Spinal cord (tissue), 10 donors: ENCODE results near the gene C11orf21. TPM values are rescaled to one million over a fixed set of nuclear protein-coding genes. Genes with fewer than 3 reads are reported as not detected.

ENCODE experiments used
- DNase-seq, 6 donors: peaks; one replicate each; pipeline versions ENCODE4 v3.0.0 to v3.0.0-alpha.2; 2013 to 2015; ENCODE audit warnings: low spot score in 6 of 6, low read depth in 4 of 6
- H3K27ac ChIP-seq: one replicate; pipeline ENCODE4 v1.5.1; 2013; ENCODE audit warnings: low read depth, low read length, control low read depth
- H3K27me3 ChIP-seq: one replicate; pipeline ENCODE4 v1.6.1; 2013; ENCODE audit warnings: low read length; ENCODE audit not compliant: control insufficient read depth, insufficient read depth
- H3K36me3 ChIP-seq: one replicate; pipeline ENCODE4 v1.6.1; 2013; ENCODE audit warnings: low read length; ENCODE audit not compliant: control insufficient read depth, insufficient read depth
- H3K4me1 ChIP-seq: one replicate; pipeline ENCODE4 v1.6.1; 2013; ENCODE audit warnings: low read length; ENCODE audit not compliant: control insufficient read depth, insufficient read depth
- H3K4me3 ChIP-seq: one replicate; pipeline ENCODE4 v1.5.1; 2013; ENCODE audit warnings: low read depth, low read length, control low read depth
- H3K9me3 ChIP-seq: one replicate; pipeline ENCODE4 v1.6.1; 2013; ENCODE audit warnings: low read length; ENCODE audit not compliant: control insufficient read depth, insufficient read depth
- WGBS: methylation state at CpG from one replicate; pipeline ENCODE4 v1.1.5; 2013; ENCODE audit warnings: missing lambda C conversion rate; ENCODE audit not compliant: insufficient coverage; 5-methylcytosine and 5-hydroxymethylcytosine counted together
- polyA plus RNA-seq, 2 donors: library from polyadenylated mRNA; unstranded; fragments of 120-200 nt; gene quantifications; one replicate each; pipeline ENCODE4 v1.2.1, GENCODE V29; 2013; ENCODE audit not compliant: insufficient read length in 2 of 2
- total RNA-seq, 2 donors: library from RNA; depleted of rRNA in 1 of 2; stranded (reverse); fragments of 120-200 nt in 1 of 2; fragments of >200 nt in 1 of 2; gene quantifications; one replicate each; pipeline versions ENCODE4 v1.2.3 to v1.2.4, GENCODE V29; 2013 to 2014
- donor health status: healthy.

C11orf21 gene
- total and polyA plus RNA-seq, 4 donors: 0.39 to 1.3 (median 0.68) TPM

DNA sequence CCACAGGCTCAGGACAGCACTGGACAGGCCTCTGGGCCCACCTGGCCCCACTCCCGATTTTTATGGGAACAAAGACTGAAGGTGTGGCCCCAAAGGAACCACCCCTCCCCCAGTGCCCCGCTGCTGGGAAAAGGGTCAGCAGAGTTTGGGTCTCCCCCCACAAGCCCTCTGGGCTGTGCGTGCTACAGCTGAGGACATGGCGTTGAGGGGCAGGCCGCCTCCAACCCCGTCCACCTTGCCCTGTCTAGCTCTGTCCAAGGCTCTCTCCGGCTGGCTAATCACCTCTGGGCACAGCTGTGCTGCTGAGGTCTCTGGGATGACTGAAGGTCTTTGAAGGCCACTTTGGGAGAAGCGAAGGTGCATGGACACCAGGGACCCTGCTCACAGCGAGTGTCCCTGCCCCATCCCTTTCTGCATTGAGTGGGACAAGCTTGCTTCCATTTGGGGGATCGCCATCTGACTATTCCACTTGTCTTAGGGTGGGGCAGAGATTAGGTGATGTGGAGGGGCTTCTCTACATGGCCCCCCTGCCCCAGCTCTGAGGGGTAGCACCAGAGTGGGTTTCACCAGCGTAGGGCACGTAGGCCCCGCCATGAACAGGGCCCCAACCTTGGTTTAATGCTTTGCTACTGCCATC lies 37.9 kb downstream of the C11orf21 start:
- peaks cover 18% of the 10 kb centered on the region for H3K4me1 ChIP-seq
- DNase-seq: no peak
- H3K9me3 ChIP-seq: no peaks in the 10 kb centered on the region
- WGBS: 95% methylated on average over 8 of the region's 13 CpGs
- peaks cover 3% of the 10 kb centered on the region for H3K36me3 ChIP-seq
- peaks cover 22% of the 10 kb centered on the region for H3K27me3 ChIP-seq
- no peak overlapping the region for H3K4me3 ChIP-seq
- no peak overlapping the region for H3K27ac ChIP-seq

GRCh38 chr11:2263071-2263565 lies 38.6 kb downstream of the C11orf21 start:
- Histone ChIP-seq H3K27me3 (peaks cover 15% of the 10 kb centered on the region), H3K27ac (no peak overlapping the region), H3K4me3 (no peak overlapping the region), H3K4me1 (peaks cover 14% of the 10 kb centered on the region), H3K9me3 (no peaks in the 10 kb centered on the region), H3K36me3 (peaks cover 3% of the 10 kb centered on the region)
- no peak for DNase-seq
- 78% methylated on average over 6 of the region's 10 CpGs for WGBS

DNA sequence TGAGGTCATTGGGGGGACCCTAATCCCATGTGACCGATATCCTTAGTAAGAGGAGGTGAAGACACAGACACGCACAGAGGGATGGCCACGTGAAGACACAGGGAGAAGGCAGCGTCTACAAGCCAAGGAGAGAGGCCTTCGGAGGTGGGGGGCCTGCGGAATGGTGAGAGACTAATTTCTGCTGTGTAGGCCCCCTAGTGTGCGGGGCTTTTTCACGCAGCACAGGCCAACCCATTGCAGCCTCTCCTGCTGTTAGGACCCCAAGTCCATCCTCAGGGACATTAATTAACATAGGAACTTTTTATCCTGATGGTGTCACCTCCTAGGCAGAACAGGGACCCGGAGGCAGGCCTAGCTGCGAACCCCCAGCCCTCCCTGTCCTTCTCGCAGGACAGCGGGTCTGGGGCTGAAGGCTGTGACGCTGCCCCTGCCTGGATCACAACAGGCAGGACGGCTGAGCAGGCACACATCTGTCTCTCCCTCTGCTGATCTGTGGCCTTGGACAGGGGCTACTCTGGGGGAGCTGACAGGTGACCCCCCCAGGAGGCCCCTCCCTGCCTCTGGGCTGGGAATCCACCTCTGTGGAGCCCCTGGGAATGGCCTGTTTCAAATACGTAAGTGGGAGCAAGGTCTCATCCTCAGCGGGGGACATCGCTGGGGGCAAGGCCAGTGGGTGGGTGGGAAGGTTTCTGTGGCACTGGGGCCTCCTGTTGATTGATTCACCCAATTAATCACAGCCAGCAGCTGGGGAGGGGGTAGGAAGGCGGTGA lies 39.2 kb downstream of the C11orf21 start:
- DNase-seq: no peak
- Histone ChIP-seq H3K27ac (no peak overlapping the region), H3K36me3 (peaks cover 3% of the 10 kb centered on the region), H3K4me3 (no peak overlapping the region), H3K27me3 (peaks cover 9% of the 10 kb centered on the region), H3K4me1 (peaks cover 14% of the 10 kb centered on the region), H3K9me3 (no peaks in the 10 kb centered on the region)
- WGBS: 73% methylated on average over 14 of the region's 18 CpGs

DNA sequence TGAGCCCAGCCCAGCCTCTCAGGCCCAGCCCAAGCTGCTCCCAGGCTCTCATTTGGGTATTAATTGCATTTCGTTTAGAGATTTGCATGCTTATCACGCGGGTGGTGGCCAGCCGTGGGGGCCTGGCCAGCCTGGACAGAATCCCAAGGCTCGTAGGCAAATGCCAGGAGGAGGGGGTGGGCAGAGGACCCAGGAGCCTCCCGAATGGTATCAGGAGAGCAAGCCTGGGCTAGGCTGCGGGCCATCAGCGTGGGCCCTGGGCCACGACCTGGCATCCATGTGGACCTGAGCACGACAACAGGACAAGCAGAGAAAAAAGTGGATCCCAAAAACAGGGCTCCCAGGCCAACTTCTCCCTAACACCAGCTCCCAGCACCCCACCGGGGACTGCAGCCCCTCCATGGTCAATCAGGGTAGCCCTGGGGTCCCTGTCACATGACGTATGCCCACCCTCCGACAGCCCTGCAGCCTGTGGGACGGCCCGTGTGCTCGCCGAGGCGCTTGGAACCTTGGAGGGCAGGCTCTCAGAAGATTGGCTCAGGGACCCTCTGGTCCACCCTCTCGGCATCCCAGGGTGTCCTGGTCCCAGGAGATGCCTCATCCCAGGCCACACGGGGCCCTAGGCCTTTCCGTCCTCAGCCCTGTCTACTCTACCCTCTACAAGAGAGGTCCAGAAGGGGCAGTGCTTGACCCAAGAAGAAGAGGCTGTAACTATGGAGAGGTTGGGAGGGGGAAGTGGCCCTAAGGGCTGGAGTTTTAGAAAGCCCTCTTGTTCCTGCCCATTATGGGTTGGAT lies 40.1 kb downstream of the C11orf21 start:
- peaks cover 14% of the 10 kb centered on the region for H3K4me1 ChIP-seq
- 71% methylated on average over 19 of the region's 21 CpGs for WGBS
- peaks cover under 1% of the 10 kb centered on the region for H3K27me3 ChIP-seq
- H3K4me3 ChIP-seq: no peak overlapping the region
- peaks cover 3% of the 10 kb centered on the region for H3K36me3 ChIP-seq
- H3K27ac ChIP-seq: no peak overlapping the region
- H3K9me3 ChIP-seq: no peaks in the 10 kb centered on the region
- DNase-seq: peak in 3 of 6 donors; percentile 5 to 49 (median 48)

DNA sequence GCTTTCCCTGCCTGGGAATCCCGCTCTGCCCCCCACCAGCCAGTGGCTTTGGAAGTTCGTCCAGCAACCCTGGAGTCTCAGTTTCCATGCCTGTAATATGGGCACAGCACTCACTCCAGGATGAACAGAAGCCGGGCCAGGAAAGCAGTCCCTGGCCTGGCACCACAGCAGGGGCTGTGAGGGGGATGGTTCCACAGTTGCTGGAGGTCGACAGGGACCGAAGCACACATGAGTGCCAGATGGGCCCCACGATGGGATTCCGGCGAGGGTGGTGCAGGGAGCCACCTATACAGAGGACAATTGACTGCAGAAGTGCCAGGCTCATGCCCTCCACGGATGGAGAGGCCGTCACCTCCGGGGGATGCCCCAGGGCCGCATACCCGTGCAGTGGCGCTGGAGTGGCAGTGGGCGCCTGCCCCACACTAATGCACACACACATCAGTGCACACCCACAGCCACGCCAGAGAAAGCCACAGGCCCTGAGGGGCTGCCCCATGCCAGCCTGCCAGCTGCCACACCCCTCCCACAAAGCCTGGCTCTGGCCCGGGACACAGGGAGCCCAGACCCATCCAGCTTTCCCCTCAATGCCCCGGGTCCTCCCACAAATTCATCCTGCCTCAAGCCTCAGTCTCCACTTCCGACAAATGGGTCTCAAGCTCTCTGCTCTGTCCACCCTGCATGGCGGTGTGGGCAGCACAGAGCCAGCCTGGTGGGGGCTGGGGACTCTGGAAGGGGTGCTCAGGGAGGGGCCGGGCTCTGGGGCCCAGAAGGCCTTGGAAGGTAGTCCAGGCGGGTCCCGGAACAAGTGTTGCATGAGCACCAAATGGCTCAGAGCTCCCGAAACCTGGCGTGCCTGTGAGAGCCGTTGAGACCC lies 41.0 kb downstream of the C11orf21 start:
- no peak for DNase-seq
- no peaks in the 10 kb centered on the region for H3K9me3 ChIP-seq
- H3K36me3 ChIP-seq: peaks cover 3% of the 10 kb centered on the region
- 70% methylated on average over 22 of the region's 26 CpGs for WGBS
- H3K27ac ChIP-seq: no peak overlapping the region
- no peak overlapping the region for H3K4me3 ChIP-seq
- H3K4me1 ChIP-seq: peaks cover 14% of the 10 kb centered on the region
- H3K27me3 ChIP-seq: no peaks in the 10 kb centered on the region

GRCh38 chr11:2259897-2260451 lies 41.7 kb downstream of the C11orf21 start:
- Histone ChIP-seq H3K36me3 (peaks cover 3% of the 10 kb centered on the region), H3K27me3 (no peaks in the 10 kb centered on the region), H3K9me3 (no peaks in the 10 kb centered on the region), H3K27ac (no peak overlapping the region), H3K4me3 (no peak overlapping the region), H3K4me1 (peaks cover 14% of the 10 kb centered on the region)
- DNase-seq: no peak
- 78% methylated on average over 9 of the region's 12 CpGs for WGBS

- no peak for DNase-seq
- Histone ChIP-seq H3K4me1 (peaks cover 14% of the 10 kb centered on the region), H3K27ac (no peak overlapping the region), H3K4me3 (no peak overlapping the region), H3K9me3 (no peaks in the 10 kb centered on the region), H3K36me3 (peaks cover 3% of the 10 kb centered on the region), H3K27me3 (no peaks in the 10 kb centered on the region)
- WGBS: 84% methylated on average over 8 of the region's 8 CpGs
These were observed 42.3 kb downstream of the C11orf21 start for GRCh38 chr11:2259466-2259830.

DNA sequence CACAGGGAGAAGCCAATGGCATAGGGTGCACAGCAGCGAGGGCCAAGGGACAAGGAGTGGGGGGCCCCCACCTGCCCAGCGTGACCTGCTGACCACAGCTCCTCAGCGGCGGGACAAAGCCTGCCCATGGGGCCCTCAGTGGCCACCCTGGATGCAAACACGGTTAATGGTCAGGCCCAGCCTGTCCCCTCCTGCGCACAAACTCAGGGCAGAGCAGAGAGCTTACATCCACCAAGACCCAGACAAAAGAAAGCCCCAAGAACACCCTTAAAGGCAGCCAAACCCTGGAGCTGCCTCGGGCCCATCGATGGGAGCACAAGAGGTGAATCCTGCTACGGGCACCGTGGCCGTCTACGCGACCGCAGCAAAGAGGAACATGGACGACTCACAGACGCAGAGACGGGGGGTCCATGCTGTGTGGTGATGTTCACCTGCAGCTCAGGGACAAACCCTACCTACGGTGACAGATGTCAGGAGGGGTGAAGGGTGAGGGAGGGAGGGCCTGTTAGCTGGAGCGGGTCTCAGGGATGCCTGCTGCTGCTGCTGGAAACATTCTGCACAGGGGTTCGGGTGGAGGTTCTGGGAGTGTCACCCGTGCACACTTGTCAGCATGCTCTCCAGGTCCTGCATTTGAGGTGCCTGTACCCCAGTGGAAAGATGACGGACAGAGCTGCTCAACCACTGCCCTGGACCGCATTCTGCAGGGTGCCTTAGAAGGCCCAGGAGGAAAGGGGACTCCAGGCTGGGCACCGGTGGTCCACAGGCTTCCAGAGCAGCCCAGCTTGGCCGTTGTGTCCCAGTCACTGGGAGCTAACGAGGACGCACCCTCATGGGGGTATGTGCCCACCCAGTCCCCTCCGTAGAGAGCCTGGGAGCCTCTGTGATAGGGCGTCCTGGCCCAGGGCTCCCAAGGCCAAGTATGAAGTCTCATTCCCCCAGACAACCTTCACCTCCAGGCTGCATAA lies 42.9 kb downstream of the C11orf21 start:
- Histone ChIP-seq H3K9me3 (peaks cover 2% of the 10 kb centered on the region), H3K4me3 (no peak overlapping the region), H3K27ac (no peak overlapping the region), H3K36me3 (peaks cover 3% of the 10 kb centered on the region), H3K4me1 (peaks cover 14% of the 10 kb centered on the region), H3K27me3 (no peaks in the 10 kb centered on the region)
- no peak for DNase-seq
- 89% methylated on average over 29 of the region's 29 CpGs for WGBS
